T-helper 1 cell treated with Interleukin-12 subunit alpha and Interleukin-12 subunit beta and Interleukin-4 antibody, amounts not matched to agents 30 ng/mL and 1 ng/mL, for 36 hours (primary cell): ENCODE results near the gene KCNJ15. TPM values are rescaled to one million over a fixed set of nuclear protein-coding genes. Genes with fewer than 3 reads are reported as not detected.

Experiments
- intact Hi-C: fragments of 100-400 bp; cut with micrococcal nuclease; formaldehyde crosslinking; loops from one replicate; pipeline ENCODE4 v1.15.1; 2024
- total RNA-seq: library from RNA; stranded (reverse); gene quantifications from 2 replicates; pipeline ENCODE4 v1.2.3, GENCODE V29; 2022

The KCNJ15 gene
- total RNA-seq, 1 donor from 2014 or later = 0.34 TPM

DNA sequence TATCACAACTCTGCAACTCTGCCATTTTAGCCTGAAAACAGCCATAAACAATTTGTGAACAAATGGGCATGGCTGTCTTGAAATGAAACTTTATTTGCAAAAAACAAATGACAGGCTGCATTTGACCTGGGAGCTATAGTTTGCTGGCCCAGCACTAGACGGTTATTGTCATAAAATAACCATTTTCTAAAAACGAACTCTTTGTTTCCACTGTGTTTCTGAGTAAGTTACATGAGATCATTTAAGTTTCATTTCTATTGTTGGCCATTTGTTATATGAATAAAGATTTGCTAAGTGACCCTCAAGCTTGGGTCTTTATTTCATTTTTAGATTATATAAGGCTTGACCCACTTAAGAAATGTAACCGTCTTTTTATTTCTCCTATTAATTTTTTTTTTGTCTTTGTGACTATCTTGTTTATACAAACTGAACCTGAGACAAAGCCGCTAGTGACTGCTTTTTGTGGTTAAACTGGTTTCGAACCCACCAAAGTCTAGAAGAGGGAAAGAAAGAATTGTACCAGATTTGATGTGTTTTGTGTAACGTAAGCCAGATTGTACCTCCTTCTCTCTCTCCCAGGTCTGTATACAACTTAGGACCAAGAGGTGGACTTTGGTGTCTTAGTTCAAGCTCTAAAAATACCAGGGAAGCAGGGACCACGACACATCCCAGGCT lies 12.9 kb upstream of the KCNJ15 start:
- intact Hi-C loops = loop anchor here (10.0 kb wide), 1 partner anchor 561 kb away; the partner anchor contains the start of gene ETS2

DNA sequence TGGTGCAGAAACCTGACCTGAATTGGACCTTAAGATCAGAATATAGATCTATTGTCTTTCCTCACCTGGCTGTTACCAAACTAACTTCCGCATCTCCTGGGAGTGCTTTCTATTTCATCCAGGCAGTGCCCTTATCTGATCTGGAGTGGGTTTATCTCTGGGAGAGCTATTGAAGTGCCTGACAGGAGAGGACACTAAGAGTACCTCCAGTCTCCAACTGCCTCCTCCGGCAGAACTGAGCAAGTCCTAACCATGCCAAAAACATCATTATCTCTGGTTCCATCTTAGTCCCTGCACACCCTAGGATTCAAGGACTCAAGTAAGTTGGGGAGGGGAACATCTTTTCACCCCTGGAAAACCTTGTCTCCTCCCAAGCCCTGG lies 12.4 kb upstream of the KCNJ15 start:
- intact Hi-C loops = loop anchor here (10.0 kb wide), 1 partner anchor 560 kb away; the partner anchor contains the start of gene ETS2

- intact Hi-C loops = loop anchor here (10.0 kb wide), 1 partner anchor 560 kb away; the partner anchor contains the start of gene ETS2
Measured at GRCh38 chr21:38244885-38245869, 11.6 kb upstream of the KCNJ15 start.

- intact Hi-C loops = loop anchor here (10.0 kb wide), 1 partner anchor 558 kb away; the partner anchor contains the start of gene ETS2
Measured at GRCh38 chr21:38246511-38246910, 10.3 kb upstream of the KCNJ15 start.

DNA sequence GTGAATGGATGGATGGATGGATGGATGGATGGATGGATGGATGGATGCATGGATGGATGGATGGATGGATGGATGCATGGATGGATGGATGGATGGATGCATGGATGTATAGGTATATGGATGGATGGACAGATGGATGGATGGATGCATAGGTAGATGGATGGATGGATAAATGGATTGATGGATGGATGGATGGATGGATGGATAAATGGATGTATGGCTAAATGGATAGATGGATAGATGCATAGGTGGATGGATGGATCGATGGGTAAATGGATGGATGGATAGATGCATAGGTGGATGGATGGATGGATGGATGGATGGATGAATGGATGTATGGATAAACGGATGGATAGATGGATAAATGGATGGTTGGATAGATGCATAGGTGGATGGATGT lies 9.7 kb upstream of the KCNJ15 start:
- intact Hi-C loops = loop anchor here (10.0 kb wide), 1 partner anchor 558 kb away; the partner anchor contains the start of gene ETS2

DNA sequence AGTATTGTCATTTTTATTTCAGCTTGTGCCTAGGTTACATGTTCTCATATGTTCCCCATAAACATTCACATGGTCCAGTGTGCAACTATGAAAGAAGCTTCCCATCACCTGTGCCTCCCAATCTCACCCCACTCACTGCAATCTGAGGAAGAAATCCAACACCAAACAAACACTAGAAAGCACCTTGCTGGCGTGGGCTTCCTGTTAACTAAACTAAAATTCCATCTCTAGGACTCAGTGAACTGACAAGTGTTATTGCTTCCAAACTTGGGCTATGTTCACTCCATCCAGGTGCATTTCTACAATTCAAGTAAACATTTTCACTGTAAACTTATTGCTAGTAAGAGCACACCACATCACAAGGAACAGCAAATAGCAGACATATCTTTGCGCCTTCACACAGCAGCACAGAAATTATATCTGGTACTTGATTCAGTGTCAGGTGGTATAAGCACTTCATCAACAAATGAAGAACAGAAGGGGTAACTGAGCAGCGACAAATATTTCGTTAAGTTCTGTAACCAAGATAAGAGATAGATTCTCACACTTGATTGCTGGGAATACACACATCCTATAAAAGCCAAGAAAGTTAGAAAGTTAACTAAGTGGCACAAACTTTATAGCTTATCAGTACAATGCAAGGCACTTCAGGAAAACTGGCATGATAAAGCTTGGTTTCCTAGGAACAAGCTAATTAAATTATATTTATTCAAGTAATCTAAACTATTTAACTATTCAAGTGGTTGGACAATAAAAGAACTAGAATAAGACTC lies 8.9 kb upstream of the KCNJ15 start:
- intact Hi-C loops = loop anchor here (10.0 kb wide), 1 partner anchor 557 kb away; the partner anchor contains the start of gene ETS2

DNA sequence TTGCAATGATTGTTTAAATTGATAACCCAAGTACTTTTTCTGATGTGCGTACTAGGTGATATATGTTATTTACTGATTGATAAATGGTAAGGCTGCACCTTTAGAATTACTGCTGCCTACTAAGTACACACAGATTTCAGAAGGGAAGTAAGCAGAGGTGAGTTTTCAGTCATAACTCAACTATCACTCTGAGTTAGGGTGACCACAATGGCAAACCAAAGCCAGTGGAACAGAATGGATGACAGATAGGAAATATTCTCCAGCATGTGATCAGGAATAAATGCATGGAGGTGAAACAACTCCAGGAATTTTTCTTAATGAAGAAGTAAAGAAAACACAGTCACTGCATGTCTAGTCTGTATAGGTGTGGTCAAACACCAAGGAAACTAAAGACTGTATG lies 7.5 kb upstream of the KCNJ15 start:
- intact Hi-C loops = loop anchor here (10.0 kb wide), 1 partner anchor 556 kb away; the partner anchor contains the start of gene ETS2

- intact Hi-C loops = loop anchor here (10.0 kb wide), 1 partner anchor 555 kb away; the partner anchor contains the start of gene ETS2
Measured at GRCh38 chr21:38249696-38250278, 7.0 kb upstream of the KCNJ15 start.

- intact Hi-C loops = no loop called here
Measured at GRCh38 chr21:38250991-38251418, 5.8 kb upstream of the KCNJ15 start.

DNA sequence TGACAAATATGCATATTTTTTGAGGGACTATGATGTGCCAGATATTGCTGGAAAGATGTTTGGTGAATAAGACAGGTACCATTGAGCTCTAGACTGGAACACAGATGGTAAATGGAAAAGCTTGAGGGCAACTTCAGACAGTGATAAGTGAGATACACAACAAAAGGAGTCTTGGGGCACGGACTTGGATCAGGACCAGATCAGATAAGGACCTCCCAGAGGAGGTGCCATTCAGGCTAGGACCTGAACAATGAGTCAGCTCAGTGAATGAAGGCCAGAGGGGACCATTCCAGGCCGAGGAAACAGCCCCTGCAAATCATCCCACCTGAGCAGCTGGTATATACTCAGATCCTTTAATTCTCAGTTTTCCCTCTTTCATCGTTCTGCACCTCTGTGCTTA lies 1.8 kb upstream of the KCNJ15 start:
- intact Hi-C loops = no loop called here

- intact Hi-C loops = no loop called here
Measured at GRCh38 chr21:38255571-38256117, 1.1 kb upstream of the KCNJ15 start.

- intact Hi-C loops = no loop called here
Measured at GRCh38 chr21:38257667-38258066, 876 bp downstream of the KCNJ15 start.

GRCh38 chr21:38258521-38259485 lies 2.0 kb downstream of the KCNJ15 start:
- intact Hi-C loops = no loop called here

GRCh38 chr21:38259665-38260064 lies 2.9 kb downstream of the KCNJ15 start:
- intact Hi-C loops = no loop called here

DNA sequence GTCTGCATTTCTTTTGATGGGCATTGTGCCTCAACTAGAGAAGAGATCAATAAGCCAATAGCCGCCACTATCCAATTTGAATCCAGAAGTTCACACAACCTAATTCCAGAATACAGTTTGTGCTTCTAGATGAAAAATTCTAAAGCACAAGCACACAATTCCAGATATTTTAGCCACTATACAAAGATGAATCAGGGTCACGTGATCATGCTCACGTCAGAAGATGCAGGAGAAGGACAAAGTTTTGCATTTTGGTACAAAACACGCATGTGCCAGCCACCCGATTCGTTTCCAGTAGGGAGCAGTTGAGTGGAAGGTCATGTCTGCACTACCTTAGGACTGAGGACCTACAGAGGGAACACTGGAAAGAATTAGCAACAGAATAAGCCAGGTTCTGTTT lies 3.6 kb downstream of the KCNJ15 start:
- intact Hi-C loops = no loop called here

DNA sequence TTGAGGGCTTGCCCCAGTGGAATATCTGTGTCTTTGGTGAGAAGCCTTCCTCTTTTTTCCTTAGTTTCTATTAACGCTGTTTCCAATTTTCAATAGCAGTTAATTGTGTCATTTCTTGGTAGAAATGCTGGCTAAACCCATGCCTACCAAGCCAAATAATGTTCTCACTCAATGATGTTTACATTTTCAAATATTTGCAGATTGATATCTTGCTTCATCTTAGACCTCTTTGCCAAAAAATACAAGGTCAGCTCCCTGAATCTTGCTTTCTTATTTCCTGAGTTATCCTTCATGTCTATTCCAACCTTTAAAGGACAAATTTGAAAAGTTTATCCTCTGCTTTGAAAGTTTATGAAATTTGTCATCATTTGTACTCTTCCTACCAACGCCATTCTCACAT lies 5.1 kb downstream of the KCNJ15 start:
- intact Hi-C loops = no loop called here

GRCh38 chr21:38263493-38263892 lies 6.7 kb downstream of the KCNJ15 start:
- intact Hi-C loops = no loop called here

DNA sequence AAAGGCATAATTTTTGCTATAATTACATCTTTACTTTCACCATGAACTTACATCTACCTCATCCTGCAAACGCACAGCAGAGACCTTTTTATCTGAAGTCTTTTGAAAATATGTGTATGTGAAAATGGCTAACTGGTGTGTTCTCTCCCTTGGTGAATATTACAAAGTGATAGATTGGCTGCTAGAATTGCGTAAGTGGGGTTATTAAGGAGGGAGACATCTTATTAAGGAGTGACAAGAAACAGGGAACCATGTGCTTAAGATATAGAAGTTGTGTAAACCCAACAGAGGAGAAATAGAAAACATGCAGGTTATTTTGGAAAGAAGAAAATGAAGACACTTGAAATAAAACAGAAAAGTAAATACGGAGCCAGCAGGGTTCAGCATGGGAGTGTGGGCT lies 7.8 kb downstream of the KCNJ15 start:
- intact Hi-C loops = no loop called here

- intact Hi-C loops = no loop called here
Measured at GRCh38 chr21:38265166-38265565, 8.4 kb downstream of the KCNJ15 start.
